H1 (cell line): Measurements from ENCODE around the gene GAGE12J.
"Not testable (repeated sequence)": the region's sequence is repeated elsewhere in the genome, so short reads cannot be mapped to it uniquely, and the experiment has no call there.

Experiments
- CTCF ChIP-seq, 3 experiments: IDR thresholded peaks; 1 replicate in 2 of 3; 2 replicates in 1 of 3; pipeline versions ENCODE4 v1.5.1 to v1.6.1; 2011; ENCODE audit warnings: low read length in 3 of 3, mild to moderate bottlenecking in 3 of 3, inconsistent platforms in 2 of 3, low read depth in 1 of 3, moderate library complexity in 1 of 3; ENCODE audit not compliant: insufficient read depth in 1 of 3; ENCODE audit errors: control extremely low read depth in 1 of 3
- GABPA ChIP-seq: IDR thresholded peaks from 2 replicates; pipeline ENCODE4 v1.6.1; 2011; ENCODE audit warnings: mild to moderate bottlenecking, low read length, moderate library complexity, borderline replicate concordance; ENCODE audit not compliant: insufficient read depth
- POLR2A ChIP-seq, 2 experiments: IDR thresholded peaks; 1 replicate in 1 of 2; 2 replicates in 1 of 2; pipeline ENCODE4 v1.6.1; 2011; ENCODE audit warnings: low read depth in 2 of 2, low read length in 2 of 2, mild to moderate bottlenecking in 2 of 2; ENCODE audit errors: control extremely low read depth in 1 of 2
- RFX5 ChIP-seq: IDR thresholded peaks from 2 replicates; pipeline ENCODE4 v1.6.1; 2011; ENCODE audit warnings: low read depth, low read length, improper control_type of control experiment, borderline replicate concordance
- SIX5 ChIP-seq: IDR thresholded peaks from 2 replicates; pipeline ENCODE4 v1.6.1; 2011; ENCODE audit warnings: mild to moderate bottlenecking, low read depth, low read length
- SP1 ChIP-seq: IDR thresholded peaks from 2 replicates; pipeline ENCODE4 v1.6.1; 2011; ENCODE audit warnings: low read depth, low read length

- not testable (repeated sequence) for TF ChIP-seq GABPA; SIX5; RFX5; POLR2A (IDR thresholded peaks at IDR 0.05; ENCODE audit: control extremely low read depth in 1 of 2, low read depth in 2 of 2, low read length in 2 of 2); CTCF (IDR thresholded peaks at IDR 0.05; ENCODE audit: control extremely low read depth in 1 of 3, insufficient read depth in 1 of 3, low read depth in 1 of 3, low read length in 3 of 3); SP1
Measured at GRCh38 chrX:49331841-49332240, 10.0 kb downstream of the GAGE12J start.
